Brain microvascular endothelial cell (primary cell): ENCODE measurements around the gene CENPS.

Experiments used
- DNase-seq: peaks from one replicate; pipeline ENCODE4 v3.0.0-alpha.2; 2020
- H3K27ac ChIP-seq: fragments of 250-450 bp; sonication (Bioruptor Pico); 2 replicates; pipeline ENCODE4 v1.5.1; 2020; ENCODE audit warnings: mild to moderate bottlenecking, moderate library complexity
- H3K27me3 ChIP-seq: fragments of 250-450 bp; sonication (Bioruptor Pico); replicated peaks from 2 replicates; pipeline ENCODE4 v1.5.1; 2020; ENCODE audit warnings: mild to moderate bottlenecking
- H3K36me3 ChIP-seq: fragments of 250-450 bp; sonication (Bioruptor Pico); replicated peaks from 2 replicates; pipeline ENCODE4 v1.5.1; 2020; ENCODE audit warnings: mild to moderate bottlenecking
- H3K4me3 ChIP-seq: 2 replicates; pipeline ENCODE4 v1.5.1; 2011; ENCODE audit warnings: low read depth, mild to moderate bottlenecking, control low read depth, low read length, moderate library complexity
- CTCF ChIP-seq: IDR thresholded peaks from 2 replicates; pipeline ENCODE4 v1.5.1; 2011; ENCODE audit warnings: low read depth, mild to moderate bottlenecking, moderate library complexity, low read length, control low read depth, inconsistent platforms; ENCODE audit errors: missing control alignments
- in situ Hi-C: cut with HindIII; loops from 2 replicates; pipeline ENCODE4 v1.10.0; 2017; ENCODE audit warnings: low sequenced_read_pairs, low pct_ligation_motif_present

The CENPS gene

GRCh38 chr1:10432910-10433700, 2.9 kb downstream of the CENPS start:
- no peak for TF ChIP-seq CTCF
- Histone ChIP-seq H3K36me3 (no peaks in the 10 kb centered on the region), H3K27ac (no peak overlapping the region), H3K4me3 (no peak overlapping the region), H3K27me3 (no peaks in the 10 kb centered on the region)
- in situ Hi-C loops: no loop called here
- no peak for DNase-seq

GRCh38 chr1:10433790-10434189, 3.6 kb downstream of the CENPS start:
- H3K4me3 ChIP-seq: no peak overlapping the region
- H3K36me3 ChIP-seq: no peaks in the 10 kb centered on the region
- TF ChIP-seq CTCF: no peak
- H3K27me3 ChIP-seq: no peaks in the 10 kb centered on the region
- no peak overlapping the region for H3K27ac ChIP-seq
- no peak for DNase-seq
- in situ Hi-C loops: no loop called here

GRCh38 chr1:10434590-10434989, 4.4 kb downstream of the CENPS start:
- no peak for DNase-seq
- Histone ChIP-seq H3K27me3 (no peaks in the 10 kb centered on the region), H3K36me3 (no peaks in the 10 kb centered on the region), H3K27ac (no peak overlapping the region), H3K4me3 (no peak overlapping the region)
- in situ Hi-C loops: no loop called here
- no peak for TF ChIP-seq CTCF

- no peaks in the 10 kb centered on the region for H3K36me3 ChIP-seq
- TF ChIP-seq CTCF: no peak
- in situ Hi-C loops: no loop called here
- no peaks in the 10 kb centered on the region for H3K27me3 ChIP-seq
- no peak for DNase-seq
- H3K27ac ChIP-seq: no peak overlapping the region
- no peak overlapping the region for H3K4me3 ChIP-seq
These were observed 6.8 kb downstream of the CENPS start for GRCh38 chr1:10437052-10437451.

GRCh38 chr1:10438677-10439163, 8.5 kb downstream of the CENPS start:
- TF ChIP-seq CTCF: no peak
- Histone ChIP-seq H3K4me3 (no peak overlapping the region), H3K27ac (no peak overlapping the region), H3K36me3 (no peaks in the 10 kb centered on the region), H3K27me3 (no peaks in the 10 kb centered on the region)
- no peak for DNase-seq
- in situ Hi-C loops: no loop called here

- TF ChIP-seq CTCF: no peak
- Histone ChIP-seq H3K4me3 (no peak overlapping the region), H3K36me3 (no peaks in the 10 kb centered on the region), H3K27me3 (no peaks in the 10 kb centered on the region), H3K27ac (no peak overlapping the region)
- no peak for DNase-seq
- in situ Hi-C loops: no loop called here
These were observed 10.1 kb downstream of the CENPS start for GRCh38 chr1:10440305-10440704.
